Activated CD4-positive, alpha-beta memory T cell treated with anti-CD3 and anti-CD28 coated beads for 36 hours (primary cell): ENCODE results near the gene SEC11A. TPM values are rescaled to one million over a fixed set of nuclear protein-coding genes. Genes with fewer than 3 reads are reported as not detected.

Experiments used
- CTCF ChIA-PET: fragments of 350-600 bp; sonication (Branson Sonifier 250); formaldehyde crosslinking; loops from one replicate; lab custom pipeline; 2021; ENCODE audit warnings: antibody characterized with exemption, inconsistent platforms; lab: Charles Lee
- POLR2A ChIA-PET: fragments of 350-600 bp; sonication (Branson Sonifier 250); formaldehyde crosslinking; loops from one replicate; lab custom pipeline; 2021; ENCODE audit warnings: antibody characterized with exemption; lab: Charles Lee
- DNase-seq: peaks from one replicate; pipeline ENCODE4 v3.0.0-alpha.2; 2020
- H3K27ac Mint-ChIP-seq: one replicate; pipeline ENCODE4 v1.8.0; 2021; ENCODE audit warnings: mixed read lengths
- H3K27me3 Mint-ChIP-seq: one replicate; pipeline ENCODE4 v1.8.0; 2021; ENCODE audit warnings: mixed read lengths
- H3K36me3 Mint-ChIP-seq: one replicate; pipeline ENCODE4 v1.8.0; 2021; ENCODE audit warnings: mixed read lengths
- H3K4me1 Mint-ChIP-seq: one replicate; pipeline ENCODE4 v1.8.0; 2021; ENCODE audit warnings: low read depth, mixed read lengths
- H3K4me3 Mint-ChIP-seq: one replicate; pipeline ENCODE4 v1.8.0; 2021; ENCODE audit warnings: mild to moderate bottlenecking, mixed read lengths
- H3K9me3 Mint-ChIP-seq: one replicate; pipeline ENCODE4 v1.8.0; 2021; ENCODE audit warnings: mixed read lengths
- intact Hi-C: fragments of 100-400 bp; cut with micrococcal nuclease; formaldehyde crosslinking; loops from one replicate; pipeline ENCODE4 v1.15.1; 2023
- total RNA-seq, 2 experiments: library from RNA; stranded (reverse); gene quantifications; one replicate each; pipeline ENCODE4 v1.2.3, GENCODE V29; 2021

The SEC11A gene
- total RNA-seq, 2 experiments from 2014 or later, result 132 to 136 TPM

- no peak overlapping the region for H3K4me3 Mint-ChIP-seq
- H3K27me3 Mint-ChIP-seq, result no peaks in the 10 kb centered on the region
- H3K27ac Mint-ChIP-seq, result peak overlapping the region; percentile 79
- DNase-seq, result peak; percentile 86
- intact Hi-C loops, result loop anchor here (1.0 kb wide), 1 partner anchor 13 kb away; no protein-coding TSS in a partner anchor
- POLR2A ChIA-PET, result interaction anchor here (0.5 to 1.0 kb wide), 3 partner anchors 8 to 54 kb away, joined by 3 read pairs; no protein-coding TSS in a partner anchor
- CTCF ChIA-PET, result interaction anchor here (0.7 to 1.4 kb wide), 5 partner anchors 13 to 246 kb away, joined by 3 to 5 read pairs (median 4); no protein-coding TSS in a partner anchor
- peaks cover 48% of the 10 kb centered on the region for H3K36me3 Mint-ChIP-seq
- no peaks in the 10 kb centered on the region for H3K9me3 Mint-ChIP-seq
- peaks cover 36% of the 10 kb centered on the region for H3K4me1 Mint-ChIP-seq
Observed at GRCh38 chr15:84681831-84682230, 34.1 kb downstream of the SEC11A start.

DNA sequence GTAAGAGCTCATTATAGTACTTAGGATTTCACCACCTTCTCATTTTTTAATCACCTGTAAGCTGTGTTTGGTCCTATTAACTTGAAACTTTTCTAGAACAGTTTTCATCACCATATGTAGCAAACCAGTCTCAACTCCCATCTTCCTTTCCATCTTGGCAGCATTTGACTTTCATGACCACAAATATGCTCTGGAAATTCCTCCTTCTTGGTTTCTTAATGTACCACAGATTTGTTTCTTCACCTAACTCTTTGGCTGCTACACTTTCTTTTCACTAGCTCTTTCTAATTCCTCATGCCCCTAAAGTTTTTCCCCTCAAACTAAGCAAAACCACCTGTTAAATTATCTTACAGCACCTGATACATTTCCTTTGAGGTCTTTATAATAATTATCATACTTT is 44.7 kb downstream of the SEC11A start:
- ChIA-PET POLR2A (interaction anchor here (1.1 kb wide), 2 partner anchors 44 to 89 kb away, joined by 3 read pairs; no protein-coding TSS in a partner anchor), CTCF (interaction anchor here (0.7 to 1.8 kb wide), 4 partner anchors 17 to 85 kb away, joined by 3 to 7 read pairs (median 4); partner anchors contain the start of gene WDR73)
- no peak overlapping the region for H3K4me3 Mint-ChIP-seq
- no peak for DNase-seq
- no peaks in the 10 kb centered on the region for H3K27me3 Mint-ChIP-seq
- peak overlapping the region; percentile 30 for H3K27ac Mint-ChIP-seq
- peaks cover 52% of the 10 kb centered on the region for H3K4me1 Mint-ChIP-seq
- intact Hi-C loops, result no loop called here
- no peaks in the 10 kb centered on the region for H3K9me3 Mint-ChIP-seq
- H3K36me3 Mint-ChIP-seq, result peaks cover 37% of the 10 kb centered on the region

DNA sequence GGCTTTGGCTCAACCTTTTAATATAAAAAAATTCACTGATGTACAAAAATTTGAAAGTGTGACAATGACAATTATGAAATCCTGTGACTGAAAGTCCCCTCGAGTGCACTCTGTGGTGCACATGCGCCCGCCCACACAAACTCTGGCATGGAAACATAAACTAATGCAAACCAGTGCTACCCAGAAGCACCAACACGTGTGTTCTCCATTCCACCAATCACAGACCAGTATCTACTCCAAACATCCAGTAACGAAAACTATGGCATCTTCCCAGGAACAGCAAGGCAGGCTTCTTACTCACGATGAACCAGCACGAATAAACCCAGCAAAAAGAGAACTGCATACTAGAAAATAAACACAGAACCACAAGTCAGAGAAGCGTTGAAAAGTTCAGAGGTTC is 46.2 kb downstream of the SEC11A start:
- intact Hi-C loops, result loop anchor here (1.0 to 5.0 kb wide), 7 partner anchors 13 to 313 kb away; partner anchors contain the start of genes PDE8A and WDR73
- H3K9me3 Mint-ChIP-seq, result no peaks in the 10 kb centered on the region
- POLR2A ChIA-PET, result interaction anchor here (0.7 to 1.4 kb wide), 7 partner anchors 13 to 82 kb away, joined by 3 to 9 read pairs (median 4); partner anchors contain the start of genes SEC11A and WDR73
- peaks cover 41% of the 10 kb centered on the region for H3K36me3 Mint-ChIP-seq
- DNase-seq, result peak; percentile 76
- no peaks in the 10 kb centered on the region for H3K27me3 Mint-ChIP-seq
- CTCF ChIA-PET, result interaction anchor here (0.7 to 1.3 kb wide), 7 partner anchors 11 to 79 kb away, joined by 3 to 7 read pairs (median 4); partner anchors contain the start of genes SEC11A and WDR73
- H3K4me3 Mint-ChIP-seq, result no peak overlapping the region
- peak overlapping the region; percentile 79 for H3K27ac Mint-ChIP-seq
- H3K4me1 Mint-ChIP-seq, result peaks cover 60% of the 10 kb centered on the region

DNA sequence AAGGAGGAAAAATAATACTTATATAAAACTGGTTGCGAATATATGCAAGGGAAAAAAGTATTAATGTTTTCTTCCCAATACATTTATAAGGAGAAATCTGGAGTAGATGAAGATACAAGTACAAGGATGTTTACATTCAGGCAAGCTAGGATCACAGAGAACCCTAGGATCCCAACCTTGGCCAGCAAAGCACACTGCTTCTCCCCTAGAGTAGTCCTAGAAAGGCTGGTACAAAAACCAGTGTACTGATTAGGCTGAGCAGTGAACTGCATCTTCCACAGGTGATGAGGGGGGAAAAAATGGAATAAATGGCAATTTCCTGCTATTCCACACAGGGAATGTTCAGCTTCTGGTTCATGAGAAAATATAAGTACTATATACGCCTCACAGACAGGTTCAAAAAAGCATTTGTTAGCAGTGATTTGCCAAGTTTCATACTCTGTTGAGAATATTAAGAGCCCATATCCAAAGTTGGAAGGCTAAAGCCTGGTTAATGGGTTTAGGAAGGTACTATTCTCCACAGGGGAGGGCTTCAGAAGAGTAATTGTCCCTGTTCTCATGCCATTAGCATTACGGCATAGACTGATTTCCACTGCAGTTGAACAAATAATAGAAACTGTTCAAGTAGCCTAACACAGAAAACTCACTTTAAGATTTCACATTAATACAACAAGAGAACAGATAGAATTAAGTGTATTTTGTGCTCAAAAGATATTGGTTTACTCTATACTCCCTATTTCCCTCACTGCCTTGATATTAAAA is 47.5 kb downstream of the SEC11A start:
- Mint-ChIP-seq H3K4me1 (peaks cover 60% of the 10 kb centered on the region), H3K9me3 (no peaks in the 10 kb centered on the region), H3K36me3 (peaks cover 39% of the 10 kb centered on the region), H3K27me3 (no peaks in the 10 kb centered on the region), H3K27ac (peak overlapping the region; percentile 79), H3K4me3 (peak overlapping the region; percentile 20)
- DNase-seq, result no peak
- ChIA-PET CTCF (interaction anchor here (0.6 to 1.3 kb wide), 7 partner anchors 10 to 81 kb away, joined by 3 to 7 read pairs (median 4); partner anchors contain the start of genes NMB, SEC11A and WDR73), POLR2A (interaction anchor here (0.7 to 1.4 kb wide), 6 partner anchors 14 to 83 kb away, joined by 3 to 9 read pairs (median 6); partner anchors contain the start of genes SEC11A and WDR73)
- intact Hi-C loops, result loop anchor here (5.0 kb wide), 1 partner anchor 314 kb away; the partner anchor contains the start of gene PDE8A

GRCh38 chr15:84666373-84666772 is 49.6 kb downstream of the SEC11A start:
- H3K9me3 Mint-ChIP-seq, result no peaks in the 10 kb centered on the region
- peaks cover 50% of the 10 kb centered on the region for H3K4me1 Mint-ChIP-seq
- H3K27me3 Mint-ChIP-seq, result no peaks in the 10 kb centered on the region
- peak overlapping the region; percentile 70 for H3K27ac Mint-ChIP-seq
- no peak for DNase-seq
- intact Hi-C loops, result loop anchor here (5.0 kb wide), 1 partner anchor 316 kb away; the partner anchor contains the start of gene PDE8A
- ChIA-PET POLR2A (interaction anchor here (0.6 to 1.5 kb wide), 3 partner anchors 50 to 144 kb away, joined by 3 to 6 read pairs (median 4); partner anchors contain the start of gene SEC11A), CTCF (interaction anchor here (1.0 to 1.5 kb wide), 6 partner anchors 34 to 79 kb away, joined by 3 to 8 read pairs (median 3); partner anchors contain the start of gene SEC11A)
- H3K36me3 Mint-ChIP-seq, result peaks cover 37% of the 10 kb centered on the region
- H3K4me3 Mint-ChIP-seq, result no peak overlapping the region

DNA sequence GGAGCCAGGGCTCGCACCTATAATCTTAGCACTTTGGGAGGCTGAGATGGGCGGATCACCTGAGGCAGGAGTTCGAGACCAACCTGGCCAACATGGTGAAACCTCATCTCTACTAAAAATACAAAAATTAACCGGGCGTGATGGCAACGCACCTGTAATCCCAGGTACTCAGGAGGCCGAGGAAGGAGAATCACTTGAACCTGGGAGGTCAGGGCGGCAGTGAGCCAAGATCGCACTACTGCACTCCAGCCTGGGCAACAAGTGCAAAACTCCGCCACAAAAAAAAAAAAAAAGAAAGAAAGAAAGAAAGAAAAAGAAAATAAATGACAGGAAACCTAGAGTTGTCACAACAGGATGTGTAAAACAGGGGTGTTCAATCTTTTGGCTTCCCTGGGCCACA is 54.9 kb downstream of the SEC11A start:
- Mint-ChIP-seq H3K27me3 (no peaks in the 10 kb centered on the region), H3K27ac (no peak overlapping the region), H3K9me3 (no peaks in the 10 kb centered on the region), H3K4me3 (no peak overlapping the region), H3K36me3 (peaks cover 11% of the 10 kb centered on the region), H3K4me1 (peaks cover 29% of the 10 kb centered on the region)
- intact Hi-C loops, result no loop called here
- ChIA-PET CTCF (no interaction called here), POLR2A (no interaction called here)
- no peak for DNase-seq

GRCh38 chr15:84659904-84660781 is 55.8 kb downstream of the SEC11A start:
- POLR2A ChIA-PET, result interaction anchor here (1.0 kb wide), 1 partner anchor 16 kb away, joined by 4 read pairs; no protein-coding TSS in a partner anchor
- H3K9me3 Mint-ChIP-seq, result no peaks in the 10 kb centered on the region
- no peaks in the 10 kb centered on the region for H3K27me3 Mint-ChIP-seq
- H3K36me3 Mint-ChIP-seq, result peaks cover 6% of the 10 kb centered on the region
- no peak overlapping the region for H3K4me3 Mint-ChIP-seq
- peak overlapping the region; percentile 29 for H3K27ac Mint-ChIP-seq
- intact Hi-C loops, result loop anchor here (2.0 kb wide), 1 partner anchor 25 kb away; no protein-coding TSS in a partner anchor
- DNase-seq, result no peak
- peaks cover 23% of the 10 kb centered on the region for H3K4me1 Mint-ChIP-seq
- CTCF ChIA-PET, result interaction anchor here (0.7 to 2.1 kb wide), 4 partner anchors 28 to 87 kb away, joined by 3 to 14 read pairs (median 4); no protein-coding TSS in a partner anchor

GRCh38 chr15:84658788-84659411 is 57.0 kb downstream of the SEC11A start:
- POLR2A ChIA-PET, result interaction anchor here (1.1 to 1.3 kb wide), 3 partner anchors 13 to 89 kb away, joined by 3 to 7 read pairs (median 4); partner anchors contain the start of gene SEC11A
- peak overlapping the region; percentile 68 for H3K27ac Mint-ChIP-seq
- no peaks in the 10 kb centered on the region for H3K27me3 Mint-ChIP-seq
- H3K9me3 Mint-ChIP-seq, result no peaks in the 10 kb centered on the region
- intact Hi-C loops, result loop anchor here (1.0 to 2.0 kb wide), 2 partner anchors 26 to 219 kb away; no protein-coding TSS in a partner anchor
- no peak for DNase-seq
- H3K36me3 Mint-ChIP-seq, result no peaks in the 10 kb centered on the region
- peak overlapping the region; percentile 68 for H3K4me3 Mint-ChIP-seq
- CTCF ChIA-PET, result interaction anchor here (0.6 to 2.1 kb wide), 13 partner anchors 9 to 219 kb away, joined by 3 to 14 read pairs (median 4); no protein-coding TSS in a partner anchor
- peaks cover 29% of the 10 kb centered on the region for H3K4me1 Mint-ChIP-seq

DNA sequence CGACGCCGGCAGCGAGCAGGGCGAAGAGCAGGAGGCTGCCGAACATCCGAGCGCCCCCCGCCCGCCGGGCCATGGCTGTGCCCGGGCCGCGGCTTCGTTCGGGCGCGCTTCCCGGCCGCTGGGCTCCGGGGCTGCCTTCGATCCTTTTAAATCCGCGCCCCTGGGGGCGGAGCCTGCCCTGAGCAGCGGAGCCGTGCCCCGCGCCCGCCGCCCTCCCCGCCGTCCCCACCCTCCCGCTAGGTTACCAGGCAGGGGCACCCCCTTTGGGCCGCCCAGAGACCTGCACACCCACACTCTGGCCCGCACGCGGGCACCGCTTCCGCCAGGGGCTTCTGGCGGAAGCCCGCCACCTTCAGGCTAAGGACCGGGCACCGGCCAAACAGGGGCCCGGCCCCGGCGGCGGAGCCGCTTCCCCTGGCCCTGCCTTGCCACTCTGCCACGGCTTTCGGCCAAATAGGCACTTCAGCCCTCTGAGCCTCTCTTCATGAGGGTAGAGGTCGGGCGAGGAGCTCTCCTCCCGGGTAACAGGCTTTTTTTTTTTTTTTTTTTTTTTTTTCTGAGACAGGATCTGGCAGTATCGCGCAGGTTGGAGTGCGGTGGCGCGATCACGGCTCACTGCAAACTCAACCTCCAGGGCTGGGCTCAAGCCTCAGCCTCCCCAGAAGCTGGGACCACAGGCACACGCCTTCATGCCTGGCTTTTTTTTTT is 57.7 kb downstream of the SEC11A start, which contains the start of gene NMB:
NMB (minus strand) TSS at position 120 of the 708 bp plus-strand sequence; CDS start at position 73, 47 bp downstream.
- H3K4me3 Mint-ChIP-seq, result peak within 1 kb of the TSS; percentile 69
- no peaks in the 10 kb centered on the region for H3K9me3 Mint-ChIP-seq
- H3K27me3 Mint-ChIP-seq, result no peaks in the 10 kb centered on the region
- ChIA-PET POLR2A (interaction anchor here (1.1 to 1.3 kb wide), 3 partner anchors 13 to 89 kb away, joined by 3 to 7 read pairs (median 4); partner anchors contain the start of gene SEC11A), CTCF (interaction anchor here (0.6 to 2.1 kb wide), 12 partner anchors 10 to 220 kb away, joined by 3 to 14 read pairs (median 4); no protein-coding TSS in a partner anchor)
- H3K36me3 Mint-ChIP-seq, result peaks cover 2% of the 10 kb centered on the region
- H3K27ac Mint-ChIP-seq, result peak within 1 kb of the TSS; percentile 68
- DNase-seq, result peak; percentile 90
- intact Hi-C loops, result loop anchor here (1.0 to 2.0 kb wide), 2 partner anchors 27 to 220 kb away; no protein-coding TSS in a partner anchor
- H3K4me1 Mint-ChIP-seq, result peaks cover 34% of the 10 kb centered on the region
